CD14-positive monocyte (primary cell): ENCODE data around the gene G6PC3. TPM values are rescaled to one million over a fixed set of nuclear protein-coding genes. Genes with fewer than 3 reads are reported as not detected.

Source experiments
- DNase-seq, 3 donors: peaks; one replicate each; pipeline ENCODE4 v3.0.0-alpha.2; 2011 to 2022
- H2AFZ ChIP-seq: 2 replicates; pipeline ENCODE4 v1.6.0; 2012; ENCODE audit warnings: mild to moderate bottlenecking, low read depth, low read length, inconsistent platforms; ENCODE audit not compliant: insufficient read depth, poor library complexity, severe bottlenecking
- H3K27ac ChIP-seq, 2 donors: 1 replicate in 1 of 2; 2 replicates in 1 of 2; pipeline ENCODE4 v1.5.1; 2012 to 2013; ENCODE audit warnings: low read length in 2 of 2, control low read depth in 1 of 2, inconsistent platforms in 1 of 2, low read depth in 1 of 2, mild to moderate bottlenecking in 1 of 2
- H3K27me3 ChIP-seq, 2 donors: one replicate each; pipeline versions ENCODE4 v1.6.0 to v1.6.1; 2011 to 2013; ENCODE audit warnings: low read length in 2 of 2; ENCODE audit not compliant: control insufficient read depth in 2 of 2, insufficient read depth in 2 of 2
- H3K36me3 ChIP-seq, 2 donors: replicated peaks in 1 of 2; 1 replicate in 1 of 2; 2 replicates in 1 of 2; pipeline versions ENCODE4 v1.5.1 to v1.6.1; 2012 to 2013; ENCODE audit warnings: low read length in 2 of 2, control low read depth in 1 of 2, inconsistent platforms in 1 of 2, mild to moderate bottlenecking in 1 of 2; ENCODE audit not compliant: insufficient read depth in 2 of 2, control insufficient read depth in 1 of 2
- H3K4me1 ChIP-seq, 2 donors: 1 replicate in 1 of 2; 2 replicates in 1 of 2; pipeline versions ENCODE4 v1.5.1 to v1.6.1; 2012 to 2013; ENCODE audit warnings: low read length in 2 of 2, control low read depth in 1 of 2, inconsistent platforms in 1 of 2, mild to moderate bottlenecking in 1 of 2, moderate library complexity in 1 of 2; ENCODE audit not compliant: insufficient read depth in 2 of 2, control insufficient read depth in 1 of 2
- H3K4me2 ChIP-seq: replicated peaks from 2 replicates; pipeline ENCODE3; 2012; ENCODE audit warnings: low read length, moderate library complexity, mild to moderate bottlenecking; ENCODE audit not compliant: poor library complexity, severe bottlenecking; ENCODE audit errors: extremely low read depth
- H3K4me3 ChIP-seq, 3 experiments: fragments of 200-600 bp in 1 of 3; sonication (generic) in 1 of 3; replicated peaks in 1 of 3; 1 replicate in 2 of 3; 2 replicates in 1 of 3; pipeline ENCODE4 v1.5.1; 2011 to 2013; ENCODE audit warnings: low read length in 3 of 3, mild to moderate bottlenecking in 3 of 3, control low read depth in 2 of 3, low read depth in 2 of 3, inconsistent platforms in 1 of 3, moderate library complexity in 1 of 3
- H3K79me2 ChIP-seq: 2 replicates; pipeline ENCODE4 v1.6.0; 2012; ENCODE audit warnings: mild to moderate bottlenecking, control low read depth, inconsistent platforms, low read length, moderate library complexity; ENCODE audit not compliant: insufficient read depth
- H3K9ac ChIP-seq: 2 replicates; pipeline ENCODE4 v1.6.0; 2017; ENCODE audit warnings: low read length, mild to moderate bottlenecking; ENCODE audit not compliant: insufficient read depth, poor library complexity, severe bottlenecking
- H3K9me3 ChIP-seq, 2 donors: replicated peaks in 1 of 2; 1 replicate in 1 of 2; 2 replicates in 1 of 2; pipeline versions ENCODE4 v1.5.1 to v1.6.1; 2012 to 2013; ENCODE audit warnings: low read length in 2 of 2, control low read depth in 1 of 2; ENCODE audit not compliant: control insufficient read depth in 1 of 2, insufficient read depth in 1 of 2
- H4K20me1 ChIP-seq: 2 replicates; pipeline ENCODE4 v1.6.0; 2012; ENCODE audit warnings: mild to moderate bottlenecking, low read length, control low read depth, moderate library complexity; ENCODE audit not compliant: insufficient read depth
- H3K27ac Mint-ChIP-seq, 7 donors: one replicate each; pipeline ENCODE4 v1.8.0; 2020; ENCODE audit warnings: mild to moderate bottlenecking in 7 of 7, mixed read lengths in 7 of 7, moderate library complexity in 6 of 7, inconsistent platforms in 2 of 7
- H3K27me3 Mint-ChIP-seq, 3 donors: one replicate each; pipeline ENCODE4 v1.8.0; 2021 to 2022; ENCODE audit warnings: low read depth in 3 of 3, mild to moderate bottlenecking in 3 of 3, mixed read lengths in 3 of 3, moderate library complexity in 3 of 3, inconsistent platforms in 1 of 3
- H3K36me3 Mint-ChIP-seq, 2 donors: one replicate each; pipeline ENCODE4 v1.8.0; 2020; ENCODE audit warnings: mixed read lengths in 2 of 2, inconsistent platforms in 1 of 2, mild to moderate bottlenecking in 1 of 2
- H3K4me1 Mint-ChIP-seq: one replicate; pipeline ENCODE4 v1.8.0; 2020; ENCODE audit warnings: mild to moderate bottlenecking, mixed read lengths
- H3K4me3 Mint-ChIP-seq, 2 donors: one replicate each; pipeline ENCODE4 v1.8.0; 2020; ENCODE audit warnings: mild to moderate bottlenecking in 2 of 2, mixed read lengths in 2 of 2, moderate library complexity in 1 of 2
- H3K9me3 Mint-ChIP-seq, 7 donors: one replicate each; pipeline ENCODE4 v1.8.0; 2020 to 2022; ENCODE audit warnings: mixed read lengths in 7 of 7, mild to moderate bottlenecking in 6 of 7, moderate library complexity in 6 of 7, inconsistent platforms in 2 of 7
- CTCF ChIP-seq: fragments of 200-600 bp; IDR thresholded peaks from one replicate; pipeline ENCODE4 v1.8.0; 2022; ENCODE audit warnings: antibody characterized with exemption, mild to moderate bottlenecking
- WGBS: methylation state at CpG from one replicate; pipeline ENCODE4 v1.1.5; 2013; ENCODE audit warnings: missing lambda C conversion rate; ENCODE audit not compliant: insufficient coverage; 5-methylcytosine and 5-hydroxymethylcytosine counted together
- intact Hi-C, 2 donors: fragments of 100-400 bp; cut with micrococcal nuclease; formaldehyde crosslinking; loops; one replicate each; pipeline versions ENCODE4 v1.15.0 to v1.15.1; 2023
- polyA plus RNA-seq, 3 donors: library from polyadenylated mRNA; depleted of rRNA in 1 of 3; unstranded in 2 of 3; stranded (reverse) in 1 of 3; fragments of 300-500 nt in 2 of 3; fragments of >200 nt in 1 of 3; fragmentation: Illumina TruSeq in 2 of 3; gene quantifications; 1 replicate in 2 of 3; 2 replicates in 1 of 3; pipeline ENCODE4 v1.2.3, GENCODE V29; 2012 to 2021

G6PC3 gene
- polyA plus RNA-seq, 3 donors: 38.0 to 46.4 (median 42.4) TPM

- 0% methylated on average over 2 of the region's 3 CpGs for WGBS
- Mint-ChIP-seq H3K4me1 (peaks cover 49% of the 10 kb centered on the region), H3K27ac (peak overlapping the region; percentile 87 to 97 (median 94)), H3K9me3 (no peaks in the 10 kb centered on the region), H3K27me3 (peaks cover 0 to 1% (median 0%) of the 10 kb centered on the region in 3 donors), H3K36me3 (peaks cover 19 to 28% of the 10 kb centered on the region in 2 donors), H3K4me3 (peak overlapping the region; percentile 89 to 94)
- peak overlapping the region; percentile 70 for H3K9ac ChIP-seq
- H3K4me1 ChIP-seq: peaks cover 42 to 51% of the 10 kb centered on the region in 2 donors
- no peak for DNase-seq
- peaks cover 19 to 26% of the 10 kb centered on the region in 2 donors for H3K36me3 ChIP-seq
- peak overlapping the region; percentile 45 to 84 (median 65) for H3K4me3 ChIP-seq
- H3K27ac ChIP-seq: peak overlapping the region; percentile 86
- TF ChIP-seq CTCF: no peak
- H4K20me1 ChIP-seq: peaks cover 13% of the 10 kb centered on the region
- H2AFZ ChIP-seq: peak overlapping the region; percentile 78
- no peaks in the 10 kb centered on the region for H3K27me3 ChIP-seq
- H3K79me2 ChIP-seq: peaks cover 34% of the 10 kb centered on the region
- H3K9me3 ChIP-seq: no peaks in the 10 kb centered on the region
- intact Hi-C loops: loop anchor here in 1 of 2 donors (2.0 kb wide), 1 partner anchor 52 kb away; the partner anchor contains the start of gene HDAC5
- H3K4me2 ChIP-seq: peak overlapping the region; percentile 86
Measured at GRCh38 chr17:44071198-44071520, 624 bp downstream of the G6PC3 start.

DNA sequence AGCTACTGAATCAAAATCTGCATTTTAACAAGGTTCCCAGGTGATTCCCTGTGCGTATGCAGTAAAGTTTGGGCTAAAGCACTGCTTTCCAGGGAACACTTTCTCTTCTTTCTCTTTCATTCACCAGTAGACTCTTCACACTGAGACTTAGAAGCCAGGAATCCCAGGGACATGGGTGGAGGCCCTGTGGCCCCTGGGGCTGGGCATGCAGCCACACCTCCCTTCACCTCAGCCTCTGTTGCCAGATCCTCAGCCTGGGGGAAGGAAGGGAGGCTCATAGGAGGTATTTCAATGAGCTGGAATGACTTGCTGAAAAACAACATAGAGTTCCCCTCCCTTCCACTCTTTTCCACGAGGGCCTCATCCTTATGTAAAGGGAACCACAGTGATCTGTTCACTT, 1.2 kb downstream of the G6PC3 start:
- Histone ChIP-seq H3K27me3 (no peaks in the 10 kb centered on the region), H3K9ac (peak overlapping the region; percentile 70), H3K9me3 (no peaks in the 10 kb centered on the region), H3K27ac (peak overlapping the region; percentile 54 to 86), H3K4me3 (peak overlapping the region in 1 of 3 experiments; percentile 84), H3K79me2 (peaks cover 29% of the 10 kb centered on the region), H3K4me1 (peaks cover 45 to 53% of the 10 kb centered on the region in 2 donors), H3K4me2 (peak overlapping the region; percentile 86), H4K20me1 (peaks cover 13% of the 10 kb centered on the region), H2AFZ (no peak overlapping the region), H3K36me3 (peaks cover 25 to 32% of the 10 kb centered on the region in 2 donors)
- DNase-seq: peak in 1 of 3 donors; percentile 37
- Mint-ChIP-seq H3K27me3 (peaks cover 0 to 1% (median 0%) of the 10 kb centered on the region in 3 donors), H3K4me3 (peak overlapping the region; percentile 68 to 94), H3K4me1 (peaks cover 52% of the 10 kb centered on the region), H3K27ac (peak overlapping the region; percentile 50 to 96 (median 92)), H3K36me3 (peaks cover 24 to 34% of the 10 kb centered on the region in 2 donors), H3K9me3 (no peaks in the 10 kb centered on the region)
- intact Hi-C loops: loop anchor here in 1 of 2 donors (2.0 kb wide), 1 partner anchor 51 kb away; the partner anchor contains the start of gene HDAC5
- no peak for TF ChIP-seq CTCF
- 44% methylated on average over 2 of the region's 2 CpGs for WGBS
